ENCODE results near the gene PRKAG2. TPM values are rescaled to one million over a fixed set of nuclear protein-coding genes. Genes with fewer than 3 reads are reported as not detected.

PRKAG2 gene
- total and polyA plus RNA-seq, 5 donors: 162 to 298 (median 181) TPM

GRCh38 chr7:151781161-151781845 lies 95.6 kb downstream of the PRKAG2 start:
- Histone ChIP-seq H3K27me3 (ENCODE audit: control insufficient read depth, insufficient read depth) (no peaks in the 10 kb centered on the region), H3K9me3 (ENCODE audit: control insufficient read depth, low read length) (no peaks in the 10 kb centered on the region), H3K4me1 (ENCODE audit: control insufficient read depth, insufficient read depth, low read length) (no peaks in the 10 kb centered on the region), H3K4me3 (ENCODE audit: low read length) (no peak overlapping the region), H3K27ac (ENCODE audit: low read length) (no peak overlapping the region)
- 92% methylated on average over 22 of the region's 22 CpGs for WGBS
- intact Hi-C loops (cut with DNase I): loop anchor here in 3 of 4 donors (5.0 to 10.0 kb wide), 3 partner anchors 93 to 153 kb away; partner anchors contain the start of gene PRKAG2 (in 1 of the 3)
- ATAC-seq (no peak), DNase-seq (peak in 2 of 3 donors; percentile 35 to 47)

DNA sequence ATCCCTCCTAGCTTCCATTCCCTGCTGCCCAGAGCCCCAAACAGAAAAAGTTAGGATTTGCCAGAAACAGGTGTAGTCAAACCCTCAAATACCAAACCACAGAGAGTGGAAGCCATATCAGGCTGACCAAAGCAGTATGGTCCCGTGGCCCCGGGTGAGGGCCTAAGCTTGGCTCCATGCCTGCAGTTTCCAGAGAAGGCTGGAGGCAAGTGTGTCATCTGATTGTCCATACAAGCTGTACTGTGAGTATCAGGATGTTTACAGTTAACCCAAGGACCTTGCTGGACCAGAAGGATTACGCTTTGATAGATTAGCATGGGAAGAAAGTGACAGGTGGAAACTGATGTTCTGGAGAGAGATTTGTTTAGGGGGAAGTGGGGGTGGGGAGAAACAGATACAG lies 96.3 kb downstream of the PRKAG2 start:
- H3K27me3 ChIP-seq (ENCODE audit: control insufficient read depth, insufficient read depth): no peaks in the 10 kb centered on the region
- H3K9me3 ChIP-seq (ENCODE audit: control insufficient read depth, low read length): no peaks in the 10 kb centered on the region
- ATAC-seq (no peak), DNase-seq (no peak)
- intact Hi-C loops (cut with DNase I): loop anchor here in 3 of 4 donors (5.0 to 10.0 kb wide), 3 partner anchors 94 to 154 kb away; partner anchors contain the start of gene PRKAG2 (in 1 of the 3)
- WGBS: 55% methylated on average over 3 of the region's 3 CpGs
- H3K4me3 ChIP-seq (ENCODE audit: low read length): no peak overlapping the region
- H3K27ac ChIP-seq (ENCODE audit: low read length): no peak overlapping the region
- no peaks in the 10 kb centered on the region for H3K4me1 ChIP-seq (ENCODE audit: control insufficient read depth, insufficient read depth, low read length)

- DNase-seq: no peak
- intact Hi-C loops (cut with DNase I): loop anchor here in 3 of 4 donors (5.0 to 10.0 kb wide), 3 partner anchors 95 to 155 kb away; partner anchors contain the start of gene PRKAG2 (in 1 of the 3)
- H3K27ac ChIP-seq (ENCODE audit: low read length): no peak overlapping the region
Measured at GRCh38 chr7:151779678-151780077, 97.2 kb downstream of the PRKAG2 start.

GRCh38 chr7:151779255-151779654 lies 97.7 kb downstream of the PRKAG2 start:
- DNase-seq (peak in 1 of 3 donors; percentile 19), ATAC-seq (no peak)
- Histone ChIP-seq H3K4me1 (ENCODE audit: control insufficient read depth, insufficient read depth, low read length) (no peaks in the 10 kb centered on the region), H3K27me3 (ENCODE audit: control insufficient read depth, insufficient read depth) (no peaks in the 10 kb centered on the region), H3K9me3 (ENCODE audit: control insufficient read depth, low read length) (no peaks in the 10 kb centered on the region), H3K27ac (ENCODE audit: low read length) (no peak overlapping the region), H3K4me3 (ENCODE audit: low read length) (no peak overlapping the region)
- intact Hi-C loops (cut with DNase I): no loop called here
- whole genome bisulfite sequencing: 89% methylated on average over 6 of the region's 6 CpGs

More at GRCh38 chr7:151779678-151780077, 97.2 kb downstream of the PRKAG2 start:
- Histone ChIP-seq H3K9me3 (ENCODE audit: control insufficient read depth, low read length) (no peaks in the 10 kb centered on the region), H3K4me3 (ENCODE audit: low read length) (no peak overlapping the region), H3K4me1 (ENCODE audit: control insufficient read depth, insufficient read depth, low read length) (no peaks in the 10 kb centered on the region), H3K27me3 (ENCODE audit: control insufficient read depth, insufficient read depth) (no peaks in the 10 kb centered on the region)
- WGBS: 80% methylated on average over 7 of the region's 7 CpGs
- no peak for ATAC-seq

DNA sequence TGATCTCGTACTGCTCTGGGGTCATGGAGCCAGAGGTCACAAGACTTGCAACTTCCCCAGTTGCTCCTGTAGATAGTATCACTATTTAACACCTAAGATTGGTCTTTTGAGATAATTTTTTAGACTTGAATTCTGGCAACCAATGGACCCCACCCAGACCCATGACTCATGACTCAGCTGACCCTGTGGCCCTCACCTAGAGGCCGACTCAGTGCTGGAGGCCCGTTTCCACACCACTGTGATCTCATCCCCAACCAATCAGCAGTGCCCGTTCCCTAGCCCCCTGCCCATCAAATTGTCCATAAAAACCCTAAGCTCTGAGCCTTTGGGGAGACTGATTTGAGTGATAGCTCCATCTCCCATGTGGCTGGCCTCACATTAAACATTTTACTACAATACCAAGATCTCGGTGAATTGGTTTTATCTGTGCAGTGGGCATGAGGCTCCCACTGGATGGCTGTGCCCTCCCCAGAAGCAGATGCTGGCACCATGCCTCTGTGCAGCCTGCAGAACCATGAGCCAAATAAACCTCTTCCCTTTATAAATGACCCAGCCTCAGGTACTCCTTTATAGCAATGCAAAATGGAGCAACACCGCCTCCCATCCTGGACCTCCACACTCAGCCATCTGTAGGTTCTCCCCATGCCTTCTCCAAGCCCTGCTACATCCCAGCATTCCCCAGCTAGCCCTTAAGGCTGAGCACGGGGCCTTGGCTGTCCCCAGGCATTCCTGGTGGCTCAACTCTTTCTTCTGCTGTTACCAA lies 98.8 kb downstream of the PRKAG2 start:
- WGBS: 91% methylated on average over 7 of the region's 7 CpGs
- peak in 1 of 3 donors; percentile 18 for DNase-seq
- H3K27ac ChIP-seq (ENCODE audit: low read length): no peak overlapping the region
- H3K9me3 ChIP-seq (ENCODE audit: control insufficient read depth, low read length): no peaks in the 10 kb centered on the region
- ATAC-seq: no peak
- no peaks in the 10 kb centered on the region for H3K4me1 ChIP-seq (ENCODE audit: control insufficient read depth, insufficient read depth, low read length)
- H3K27me3 ChIP-seq (ENCODE audit: control insufficient read depth, insufficient read depth): no peaks in the 10 kb centered on the region
- H3K4me3 ChIP-seq (ENCODE audit: low read length): no peak overlapping the region
- intact Hi-C loops (cut with DNase I): no loop called here

DNA sequence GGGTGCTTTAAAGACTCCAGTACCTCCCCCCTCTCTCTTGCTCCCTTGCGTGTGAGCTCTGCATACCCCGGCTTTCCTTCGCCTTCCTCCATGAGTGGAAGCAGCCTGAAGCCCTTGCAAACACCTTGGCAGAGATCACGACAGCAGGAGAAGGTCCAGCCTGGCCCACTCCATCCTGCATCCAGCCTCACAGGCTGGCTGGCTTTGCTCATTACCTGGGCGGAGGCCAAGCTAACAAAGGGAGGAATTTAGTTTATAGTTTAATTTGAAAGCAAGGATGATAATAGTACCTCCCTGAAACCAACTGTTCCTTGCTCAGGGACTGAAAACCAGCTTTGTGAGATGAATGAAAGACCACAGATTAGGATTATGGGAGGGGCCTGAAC lies 99.4 kb downstream of the PRKAG2 start:
- H3K9me3 ChIP-seq (ENCODE audit: control insufficient read depth, low read length): no peaks in the 10 kb centered on the region
- no peaks in the 10 kb centered on the region for H3K4me1 ChIP-seq (ENCODE audit: control insufficient read depth, insufficient read depth, low read length)
- WGBS: 96% methylated on average over 5 of the region's 5 CpGs
- DNase-seq (peak in 1 of 3 donors; percentile 30), ATAC-seq (no peak)
- no peak overlapping the region for H3K4me3 ChIP-seq (ENCODE audit: low read length)
- H3K27ac ChIP-seq (ENCODE audit: low read length): no peak overlapping the region
- H3K27me3 ChIP-seq (ENCODE audit: control insufficient read depth, insufficient read depth): no peaks in the 10 kb centered on the region
- intact Hi-C loops (cut with DNase I): no loop called here

DNA sequence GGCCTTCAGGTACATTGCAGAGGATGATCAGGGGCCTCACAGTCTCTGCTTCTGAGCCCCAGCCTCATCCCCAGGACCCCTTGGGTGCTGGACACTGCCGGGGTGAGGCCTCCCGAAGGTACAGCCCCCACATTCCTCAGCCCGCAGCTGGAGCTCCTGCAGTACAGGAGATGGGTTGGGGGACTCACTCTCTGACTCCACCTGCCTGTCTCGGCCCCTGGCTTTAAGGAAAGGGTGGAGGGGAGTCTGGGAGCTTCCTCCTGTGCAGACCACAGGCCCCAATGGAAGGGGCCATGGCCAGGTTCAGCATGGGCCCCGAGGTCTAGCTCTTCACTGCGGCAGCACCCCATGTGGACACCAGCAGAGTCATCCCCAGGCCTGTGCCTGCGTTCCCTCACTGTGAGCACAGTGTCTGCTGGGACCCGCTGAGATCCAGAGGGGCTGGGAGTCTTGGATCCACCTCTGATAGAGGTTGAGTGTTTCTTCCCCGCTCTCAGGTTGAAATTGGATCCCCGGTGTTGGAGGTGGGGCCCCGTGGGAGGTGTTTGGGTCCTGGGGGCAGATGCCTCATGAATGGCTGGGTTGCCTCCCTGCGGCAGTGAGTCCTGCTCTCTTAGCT lies 99.9 kb downstream of the PRKAG2 start:
- ATAC-seq (peak in 1 of 2 donors; percentile 16), DNase-seq (peak in 1 of 3 donors; percentile 24)
- H3K27ac ChIP-seq (ENCODE audit: low read length): no peak overlapping the region
- no peaks in the 10 kb centered on the region for H3K9me3 ChIP-seq (ENCODE audit: control insufficient read depth, low read length)
- H3K4me3 ChIP-seq (ENCODE audit: low read length): no peak overlapping the region
- no peaks in the 10 kb centered on the region for H3K27me3 ChIP-seq (ENCODE audit: control insufficient read depth, insufficient read depth)
- WGBS: 90% methylated on average over 12 of the region's 12 CpGs
- H3K4me1 ChIP-seq (ENCODE audit: control insufficient read depth, insufficient read depth, low read length): no peaks in the 10 kb centered on the region
- intact Hi-C loops (cut with DNase I): no loop called here

DNA sequence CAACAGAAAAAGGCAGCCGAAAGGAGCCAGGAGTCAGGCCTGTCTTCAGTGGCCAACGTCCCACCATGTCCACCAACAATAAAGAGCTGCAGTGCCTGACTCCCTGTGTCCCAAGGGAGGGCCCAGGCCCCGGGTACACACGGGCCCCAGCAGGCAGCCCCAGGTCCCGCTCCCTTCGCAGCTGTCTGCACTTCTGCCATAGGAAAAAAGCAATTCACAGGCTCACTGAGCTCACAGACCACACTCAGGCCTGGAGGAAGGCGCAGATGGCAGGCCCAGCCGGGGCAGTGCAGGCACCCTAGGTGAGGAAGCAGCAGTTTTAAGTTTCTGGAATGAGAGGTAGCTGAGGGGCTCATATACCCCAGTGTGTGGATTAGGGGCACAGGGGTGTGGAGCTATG lies 100.5 kb downstream of the PRKAG2 start:
- H3K27me3 ChIP-seq (ENCODE audit: control insufficient read depth, insufficient read depth): no peaks in the 10 kb centered on the region
- no peaks in the 10 kb centered on the region for H3K4me1 ChIP-seq (ENCODE audit: control insufficient read depth, insufficient read depth, low read length)
- no peak for ATAC-seq
- H3K27ac ChIP-seq (ENCODE audit: low read length): no peak overlapping the region
- intact Hi-C loops (cut with DNase I): no loop called here
- no peak overlapping the region for H3K4me3 ChIP-seq (ENCODE audit: low read length)
- no peak for DNase-seq
- H3K9me3 ChIP-seq (ENCODE audit: control insufficient read depth, low read length): no peaks in the 10 kb centered on the region
- WGBS: 92% methylated on average over 8 of the region's 8 CpGs

DNA sequence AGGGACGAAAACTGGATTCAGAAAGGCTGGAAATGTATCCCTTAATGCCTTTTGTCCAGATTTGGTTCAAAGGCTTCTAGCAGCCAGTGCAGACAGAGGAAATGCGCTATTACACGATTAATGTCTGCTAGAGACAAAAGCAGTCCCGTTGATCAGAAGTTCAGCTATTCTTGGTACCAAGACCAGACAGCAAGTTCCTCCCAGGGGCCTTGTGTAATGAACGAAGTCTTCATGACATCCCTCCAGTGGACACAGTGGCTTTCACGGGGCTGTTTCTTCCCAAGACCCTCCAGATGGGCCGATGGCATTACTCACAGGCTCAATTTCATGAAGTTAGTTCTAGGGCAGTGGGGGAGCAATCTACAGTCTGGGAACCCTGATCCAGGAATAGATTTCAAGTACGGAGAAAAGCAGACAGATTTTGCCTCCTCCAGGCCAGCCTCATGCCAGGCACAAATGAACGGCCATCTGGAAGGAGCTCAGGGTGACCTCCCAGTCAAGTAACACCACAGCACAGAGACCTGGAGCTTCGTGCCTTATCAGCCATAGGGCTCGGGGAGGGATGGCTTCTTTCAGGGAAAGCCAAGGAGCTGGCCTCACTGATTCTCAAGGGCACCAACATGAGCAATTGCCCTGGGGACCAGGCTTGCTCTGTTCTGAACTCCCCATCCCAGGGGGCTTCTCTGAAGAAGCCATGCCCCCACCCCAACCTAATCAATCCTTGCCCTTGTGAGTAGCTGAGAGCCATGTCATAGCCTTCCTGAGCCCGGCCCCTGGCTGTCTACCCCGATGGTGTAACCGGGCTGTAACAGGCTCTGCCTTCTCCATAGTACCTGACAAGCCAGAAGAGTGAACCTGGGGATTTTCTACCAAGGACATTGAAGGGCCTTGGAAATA lies 101.1 kb downstream of the PRKAG2 start:
- 75% methylated on average over 14 of the region's 14 CpGs for WGBS
- ATAC-seq (no peak), DNase-seq (no peak)
- Histone ChIP-seq H3K4me1 (ENCODE audit: control insufficient read depth, insufficient read depth, low read length) (no peaks in the 10 kb centered on the region), H3K9me3 (ENCODE audit: control insufficient read depth, low read length) (no peaks in the 10 kb centered on the region), H3K4me3 (ENCODE audit: low read length) (no peak overlapping the region), H3K27me3 (ENCODE audit: control insufficient read depth, insufficient read depth) (no peaks in the 10 kb centered on the region), H3K27ac (ENCODE audit: low read length) (no peak overlapping the region)
- intact Hi-C loops (cut with DNase I): no loop called here

- Histone ChIP-seq H3K27me3 (ENCODE audit: control insufficient read depth, insufficient read depth) (no peaks in the 10 kb centered on the region), H3K27ac (ENCODE audit: low read length) (no peak overlapping the region), H3K9me3 (ENCODE audit: control insufficient read depth, low read length) (no peaks in the 10 kb centered on the region), H3K4me1 (ENCODE audit: control insufficient read depth, insufficient read depth, low read length) (no peaks in the 10 kb centered on the region), H3K4me3 (ENCODE audit: low read length) (no peak overlapping the region)
- intact Hi-C loops (cut with DNase I): no loop called here
- DNase-seq (peak in 1 of 3 donors; percentile 18), ATAC-seq (no peak)
- 96% methylated on average over 8 of the region's 8 CpGs for WGBS
Measured at GRCh38 chr7:151774951-151775350, 102.0 kb downstream of the PRKAG2 start.

Data from right cardiac atrium (tissue), 5 donors.